ENCODE measurements around the gene MYH15.

DNA sequence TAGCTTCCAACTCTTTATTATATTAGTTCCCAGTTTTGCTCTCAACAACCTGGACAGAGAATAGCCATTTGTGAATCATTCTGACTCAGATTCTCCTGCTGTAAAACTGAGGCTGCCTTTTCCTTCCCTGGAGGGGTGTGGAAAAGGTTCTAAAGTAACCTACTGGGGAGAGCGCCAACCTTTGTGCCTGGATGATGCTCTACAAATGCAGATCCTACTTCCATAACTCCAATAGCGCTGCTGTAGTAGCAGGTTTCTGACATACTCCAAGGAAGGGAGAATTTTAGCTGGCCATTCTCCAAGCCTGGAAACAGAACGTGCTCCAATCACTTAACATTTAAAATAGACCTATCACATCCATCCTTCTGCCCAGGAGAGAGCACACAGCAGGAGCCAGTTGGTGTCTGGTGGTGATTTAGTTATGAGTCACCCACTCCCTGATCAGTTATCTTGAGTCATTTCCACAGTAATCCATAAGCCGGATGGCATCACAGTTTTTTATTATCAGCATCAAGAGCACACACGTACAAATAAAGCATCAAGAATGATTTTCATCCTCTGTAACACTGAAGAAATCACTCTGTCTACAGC lies 38.3 kb downstream of the MYH15 start:
- TF ChIP-seq CTCF (conservative IDR thresholded peaks at IDR 0.05; ENCODE audit: low read length) (no peak), EZH2phosphoT487 (IDR thresholded peaks at IDR 0.05; ENCODE audit: borderline replicate concordance, low read depth, low read length) (no peak)

All from OCI-LY7 (cell line).